NCI-H1417 (cell line): Measurements from ENCODE around the gene TENM3.
"Not testable (repeated sequence)": the region's sequence is repeated elsewhere in the genome, so short reads cannot be mapped to it uniquely, and the experiment has no call there.

ENCODE experiments used
- DNase-seq, 3 experiments: peaks; one replicate each; lab custom pipeline; 2025; lab: John Stamatoyannopoulos, UW

The TENM3 gene

GRCh38 chr4:182810103-182810615 lies 567.0 kb downstream of the TENM3 start:
- no peak for DNase-seq

GRCh38 chr4:182812916-182813315 lies 569.7 kb downstream of the TENM3 start:
- no peak for DNase-seq

- DNase-seq, result not testable (repeated sequence)
These were observed 570.9 kb downstream of the TENM3 start for GRCh38 chr4:182814065-182814464.

- DNase-seq, result no peak
These were observed 575.9 kb downstream of the TENM3 start for GRCh38 chr4:182818926-182819730.

- no peak for DNase-seq
These were observed 576.5 kb downstream of the TENM3 start for GRCh38 chr4:182819751-182820150.

GRCh38 chr4:182822554-182822953 lies 579.4 kb downstream of the TENM3 start:
- DNase-seq, result no peak

- DNase-seq, result no peak
These were observed 580.4 kb downstream of the TENM3 start for GRCh38 chr4:182823576-182823975.

- DNase-seq, result no peak
These were observed 581.8 kb downstream of the TENM3 start for GRCh38 chr4:182825003-182825402.

GRCh38 chr4:182825786-182826185 lies 582.6 kb downstream of the TENM3 start:
- DNase-seq, result no peak

- DNase-seq, result no peak
These were observed 583.2 kb downstream of the TENM3 start for GRCh38 chr4:182826391-182826790.

GRCh38 chr4:182827166-182827565 lies 584.0 kb downstream of the TENM3 start:
- no peak for DNase-seq

GRCh38 chr4:182827954-182828353 lies 584.8 kb downstream of the TENM3 start:
- no peak for DNase-seq

GRCh38 chr4:182828360-182829025 lies 585.3 kb downstream of the TENM3 start:
- peak; percentile 19 to 55 (median 27) for DNase-seq

GRCh38 chr4:182829196-182829595 lies 586.0 kb downstream of the TENM3 start:
- DNase-seq, result no peak

- no peak for DNase-seq
These were observed 588.2 kb downstream of the TENM3 start for GRCh38 chr4:182831376-182831775.

GRCh38 chr4:182832352-182833120 lies 589.3 kb downstream of the TENM3 start:
- no peak for DNase-seq

- no peak for DNase-seq
These were observed 592.0 kb downstream of the TENM3 start for GRCh38 chr4:182835006-182835740.

GRCh38 chr4:182837831-182838230 lies 594.6 kb downstream of the TENM3 start:
- DNase-seq, result no peak

- no peak for DNase-seq
These were observed 595.3 kb downstream of the TENM3 start for GRCh38 chr4:182838535-182838934.

- no peak for DNase-seq
These were observed 596.1 kb downstream of the TENM3 start for GRCh38 chr4:182839256-182839655.

- DNase-seq, result no peak
These were observed 596.9 kb downstream of the TENM3 start for GRCh38 chr4:182840108-182840507.

GRCh38 chr4:182842104-182842600 lies 599.0 kb downstream of the TENM3 start:
- DNase-seq, result no peak
